ENCODE measurements around the gene PRKCA. TPM values are rescaled to one million over a fixed set of nuclear protein-coding genes. Genes with fewer than 3 reads are reported as not detected.

PRKCA gene
- total RNA-seq, 3 donors from 2014 or later (not counting 1 experiment from before 2014, with no cell fraction given) = 19.6 to 29.0 (median 20.4) TPM

- Mint-ChIP-seq H3K4me1 (peaks cover 49 to 59% of the 10 kb centered on the region in 2 donors), H3K27me3 (ENCODE audit: low read depth in 2 of 2) (no peaks in the 10 kb centered on the region), H3K36me3 (no peaks in the 10 kb centered on the region), H3K9me3 (no peaks in the 10 kb centered on the region), H3K27ac (peak overlapping the region; percentile 13 to 39), H3K4me3 (no peak overlapping the region)
- peaks cover 17% of the 10 kb centered on the region for H3K4me1 ChIP-seq (ENCODE audit: control insufficient read depth, insufficient read depth, low read length)
- no peaks in the 10 kb centered on the region for H3K27me3 ChIP-seq (ENCODE audit: control insufficient read depth, insufficient read depth, low read length)
- H3K36me3 ChIP-seq (ENCODE audit: control insufficient read depth, insufficient read depth, low read length) = no peaks in the 10 kb centered on the region
- H3K4me3 ChIP-seq (ENCODE audit: low read length) = no peak overlapping the region
- 92% methylated on average over 4 of the region's 4 CpGs for WGBS (ENCODE audit: insufficient coverage)
- no peak overlapping the region for H3K27ac ChIP-seq (ENCODE audit: low read length)
- intact Hi-C loops (cut with micrococcal nuclease) = loop anchor here (10.0 kb wide), 1 partner anchor 163 kb away; no protein-coding TSS in a partner anchor
- DNase-seq (no peak), ATAC-seq (no peak)
- TF ChIP-seq CTCF (IDR thresholded peaks at IDR 0.05) = no peak
- no peaks in the 10 kb centered on the region for H3K9me3 ChIP-seq (ENCODE audit: control insufficient read depth, insufficient read depth, low read length)
Measured at GRCh38 chr17:66401364-66401763, 99.0 kb downstream of the PRKCA start.

GRCh38 chr17:66403846-66404556 is 101.6 kb downstream of the PRKCA start:
- Mint-ChIP-seq H3K36me3 (no peaks in the 10 kb centered on the region), H3K27ac (peak overlapping the region; percentile 6 to 72), H3K27me3 (ENCODE audit: low read depth in 2 of 2) (no peaks in the 10 kb centered on the region), H3K9me3 (no peaks in the 10 kb centered on the region), H3K4me1 (peaks cover 63 to 71% of the 10 kb centered on the region in 2 donors), H3K4me3 (no peak overlapping the region)
- no peaks in the 10 kb centered on the region for H3K9me3 ChIP-seq (ENCODE audit: control insufficient read depth, insufficient read depth, low read length)
- intact Hi-C loops (cut with micrococcal nuclease) = loop anchor here (10.0 kb wide), 1 partner anchor 161 kb away; no protein-coding TSS in a partner anchor
- no peak overlapping the region for H3K4me3 ChIP-seq (ENCODE audit: low read length)
- no peak for TF ChIP-seq CTCF (IDR thresholded peaks at IDR 0.05)
- no peaks in the 10 kb centered on the region for H3K27me3 ChIP-seq (ENCODE audit: control insufficient read depth, insufficient read depth, low read length)
- H3K36me3 ChIP-seq (ENCODE audit: control insufficient read depth, insufficient read depth, low read length) = no peaks in the 10 kb centered on the region
- no peak overlapping the region for H3K27ac ChIP-seq (ENCODE audit: low read length)
- H3K4me1 ChIP-seq (ENCODE audit: control insufficient read depth, insufficient read depth, low read length) = peaks cover 25% of the 10 kb centered on the region
- no peak for ATAC-seq
- DNase-seq = no peak
- WGBS (ENCODE audit: insufficient coverage) = 39% methylated on average over 8 of the region's 8 CpGs

- intact Hi-C loops (cut with micrococcal nuclease) = loop anchor here (10.0 kb wide), 1 partner anchor 159 kb away; no protein-coding TSS in a partner anchor
- Histone ChIP-seq H3K9me3 (ENCODE audit: control insufficient read depth, insufficient read depth, low read length) (no peaks in the 10 kb centered on the region), H3K4me3 (ENCODE audit: low read length) (no peak overlapping the region), H3K27me3 (ENCODE audit: control insufficient read depth, insufficient read depth, low read length) (no peaks in the 10 kb centered on the region), H3K27ac (ENCODE audit: low read length) (no peak overlapping the region), H3K36me3 (ENCODE audit: control insufficient read depth, insufficient read depth, low read length) (no peaks in the 10 kb centered on the region), H3K4me1 (ENCODE audit: control insufficient read depth, insufficient read depth, low read length) (peaks cover 17% of the 10 kb centered on the region)
- ATAC-seq (no peak), DNase-seq (no peak)
- no peak for TF ChIP-seq CTCF (IDR thresholded peaks at IDR 0.05)
- H3K27me3 Mint-ChIP-seq (ENCODE audit: low read depth in 2 of 2) = no peaks in the 10 kb centered on the region
- peak overlapping the region; percentile 85 for H3K4me3 Mint-ChIP-seq
- WGBS (ENCODE audit: insufficient coverage) = 79% methylated on average over 6 of the region's 6 CpGs
- no peaks in the 10 kb centered on the region for H3K9me3 Mint-ChIP-seq
- H3K27ac Mint-ChIP-seq = peak overlapping the region; percentile 83 to 86
- no peaks in the 10 kb centered on the region for H3K36me3 Mint-ChIP-seq
- H3K4me1 Mint-ChIP-seq = peaks cover 52 to 56% of the 10 kb centered on the region in 2 donors
Measured at GRCh38 chr17:66405836-66406677, 103.6 kb downstream of the PRKCA start.
